ENCODE measurements around the gene PSMB1. TPM values are rescaled to one million over a fixed set of nuclear protein-coding genes. Genes with fewer than 3 reads are reported as not detected.
"Not testable (repeated sequence)": the region's sequence is repeated elsewhere in the genome, so short reads cannot be mapped to it uniquely, and the experiment has no call there.

PSMB1 gene
- total and polyA plus RNA-seq, 2 donors (not counting 1 experiment from before 2014, with no cell fraction given) = 94.3 to 134 TPM

- Histone ChIP-seq H3K27ac (ENCODE audit: low read length in 2 of 2) (no peak overlapping the region), H4K20me1 (ENCODE audit: control insufficient read depth, insufficient read depth, low read length, poor library complexity, severe bottlenecking) (no peaks in the 10 kb centered on the region), H2AFZ (ENCODE audit: insufficient read depth, low read depth, low read length, poor library complexity, severe bottlenecking) (no peak overlapping the region), H3K4me2 (replicated peaks; ENCODE audit: low read depth, low read length, poor library complexity, severe bottlenecking) (no peak overlapping the region), H3K9ac (ENCODE audit: low read length) (no peak overlapping the region), H3K27me3 (replicated peaks in 1 of 4; ENCODE audit: control extremely low read depth in 1 of 4, control insufficient read depth in 3 of 4, insufficient read depth in 4 of 4, low read length in 3 of 4) (peaks cover 0 to 3% (median 0%) of the 10 kb centered on the region in 4 experiments), H3K36me3 (replicated peaks in 1 of 2; ENCODE audit: control extremely low read depth in 1 of 2, control insufficient read depth in 1 of 2, extremely low read depth in 1 of 2, insufficient read depth in 2 of 2, low read length in 1 of 2) (no peaks in the 10 kb centered on the region), H3K9me3 (ENCODE audit: control extremely low read depth in 1 of 3, control insufficient read depth in 2 of 3, insufficient read depth in 1 of 3, low read length in 2 of 3) (no peaks in the 10 kb centered on the region), H3K4me3 (ENCODE audit: control extremely low read depth in 1 of 5, extremely low read depth in 1 of 5, insufficient read depth in 1 of 5, low read depth in 2 of 5, low read length in 4 of 5) (no peak overlapping the region), H3K4me1 (ENCODE audit: control insufficient read depth in 2 of 2, insufficient read depth in 2 of 2, low read length in 2 of 2) (no peaks in the 10 kb centered on the region), H3K79me2 (ENCODE audit: control insufficient read depth, insufficient read depth, low read length) (no peaks in the 10 kb centered on the region)
- ChIA-PET POLR2A (no interaction called here), CTCF (interaction anchor here (4.2 kb wide), 1 partner anchor 8 kb away, joined by 16 read pairs; no protein-coding TSS in a partner anchor)
- no peak for TF ChIP-seq EZH2 (IDR thresholded peaks at IDR 0.05; ENCODE audit: borderline replicate concordance, insufficient read depth, low read depth, low read length, poor library complexity, severe bottlenecking)
- TF ChIP-seq, protein P1, sequence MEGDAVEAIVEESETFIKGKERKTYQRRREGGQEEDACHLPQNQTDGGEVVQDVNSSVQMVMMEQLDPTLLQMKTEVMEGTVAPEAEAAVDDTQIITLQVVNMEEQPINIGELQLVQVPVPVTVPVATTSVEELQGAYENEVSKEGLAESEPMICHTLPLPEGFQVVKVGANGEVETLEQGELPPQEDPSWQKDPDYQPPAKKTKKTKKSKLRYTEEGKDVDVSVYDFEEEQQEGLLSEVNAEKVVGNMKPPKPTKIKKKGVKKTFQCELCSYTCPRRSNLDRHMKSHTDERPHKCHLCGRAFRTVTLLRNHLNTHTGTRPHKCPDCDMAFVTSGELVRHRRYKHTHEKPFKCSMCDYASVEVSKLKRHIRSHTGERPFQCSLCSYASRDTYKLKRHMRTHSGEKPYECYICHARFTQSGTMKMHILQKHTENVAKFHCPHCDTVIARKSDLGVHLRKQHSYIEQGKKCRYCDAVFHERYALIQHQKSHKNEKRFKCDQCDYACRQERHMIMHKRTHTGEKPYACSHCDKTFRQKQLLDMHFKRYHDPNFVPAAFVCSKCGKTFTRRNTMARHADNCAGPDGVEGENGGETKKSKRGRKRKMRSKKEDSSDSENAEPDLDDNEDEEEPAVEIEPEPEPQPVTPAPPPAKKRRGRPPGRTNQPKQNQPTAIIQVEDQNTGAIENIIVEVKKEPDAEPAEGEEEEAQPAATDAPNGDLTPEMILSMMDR (IDR thresholded peaks at IDR 0.05) = no peak
- 100% methylated on average over 2 of the region's 3 CpGs for WGBS (ENCODE audit: insufficient coverage)
- intact Hi-C loops (cut with micrococcal nuclease) = no loop called here
- Mint-ChIP-seq H3K4me3 (no peak overlapping the region), H3K9me3 (ENCODE audit: insufficient read depth) (no peaks in the 10 kb centered on the region), H3K4me1 (no peaks in the 10 kb centered on the region), H3K27me3 (peaks cover 22% of the 10 kb centered on the region), H3K27ac (no peak overlapping the region)
- DNase-seq = no peak
- no peak for ATAC-seq (ENCODE audit: low read depth)
Measured at GRCh38 chr6:170509723-170510018, 43.4 kb downstream of the PSMB1 start.

GRCh38 chr6:170508892-170509722, 44.0 kb downstream of the PSMB1 start:
- H3K27ac ChIP-seq (ENCODE audit: low read length in 2 of 2); DNase-seq; H3K4me3 Mint-ChIP-seq; H3K9ac ChIP-seq (ENCODE audit: low read length); intact Hi-C loops (cut with micrococcal nuclease); H3K27ac Mint-ChIP-seq; H3K4me2 ChIP-seq (replicated peaks; ENCODE audit: low read depth, low read length, poor library complexity, severe bottlenecking); H3K4me3 ChIP-seq (ENCODE audit: control extremely low read depth in 1 of 5, extremely low read depth in 1 of 5, insufficient read depth in 1 of 5, low read depth in 2 of 5, low read length in 4 of 5); H3K36me3 ChIP-seq (replicated peaks in 1 of 2; ENCODE audit: control extremely low read depth in 1 of 2, control insufficient read depth in 1 of 2, extremely low read depth in 1 of 2, insufficient read depth in 2 of 2, low read length in 1 of 2); H3K9me3 Mint-ChIP-seq (ENCODE audit: insufficient read depth); H3K9me3 ChIP-seq (ENCODE audit: control extremely low read depth in 1 of 3, control insufficient read depth in 2 of 3, insufficient read depth in 1 of 3, low read length in 2 of 3); H3K4me1 ChIP-seq (ENCODE audit: control insufficient read depth in 2 of 2, insufficient read depth in 2 of 2, low read length in 2 of 2); H3K4me1 Mint-ChIP-seq; H4K20me1 ChIP-seq (ENCODE audit: control insufficient read depth, insufficient read depth, low read length, poor library complexity, severe bottlenecking); H2AFZ ChIP-seq (ENCODE audit: insufficient read depth, low read depth, low read length, poor library complexity, severe bottlenecking); H3K79me2 ChIP-seq (ENCODE audit: control insufficient read depth, insufficient read depth, low read length); POLR2A ChIA-PET; H3K27me3 ChIP-seq (replicated peaks in 1 of 4; ENCODE audit: control extremely low read depth in 1 of 4, control insufficient read depth in 3 of 4, insufficient read depth in 4 of 4, low read length in 3 of 4); ATAC-seq (ENCODE audit: low read depth): not testable (repeated sequence)
- H3K27me3 Mint-ChIP-seq = peaks cover 22% of the 10 kb centered on the region
- 100% methylated on average over 1 of the region's 5 CpGs for WGBS (ENCODE audit: insufficient coverage)
- CTCF ChIA-PET = interaction anchor here (0.7 to 4.2 kb wide), 2 partner anchors 8 to 177 kb away, joined by 3 to 16 read pairs; no protein-coding TSS in a partner anchor

- H3K27ac Mint-ChIP-seq; H4K20me1 ChIP-seq (ENCODE audit: control insufficient read depth, insufficient read depth, low read length, poor library complexity, severe bottlenecking); H3K9me3 Mint-ChIP-seq (ENCODE audit: insufficient read depth); intact Hi-C loops (cut with micrococcal nuclease); H3K4me1 Mint-ChIP-seq; H3K9me3 ChIP-seq (ENCODE audit: control extremely low read depth in 1 of 3, control insufficient read depth in 2 of 3, insufficient read depth in 1 of 3, low read length in 2 of 3); H3K4me3 Mint-ChIP-seq; H3K4me3 ChIP-seq (ENCODE audit: control extremely low read depth in 1 of 5, extremely low read depth in 1 of 5, insufficient read depth in 1 of 5, low read depth in 2 of 5, low read length in 4 of 5); DNase-seq; H3K79me2 ChIP-seq (ENCODE audit: control insufficient read depth, insufficient read depth, low read length); H3K4me2 ChIP-seq (replicated peaks; ENCODE audit: low read depth, low read length, poor library complexity, severe bottlenecking); H3K9ac ChIP-seq (ENCODE audit: low read length); ATAC-seq (ENCODE audit: low read depth); H2AFZ ChIP-seq (ENCODE audit: insufficient read depth, low read depth, low read length, poor library complexity, severe bottlenecking); H3K27me3 ChIP-seq (replicated peaks in 1 of 4; ENCODE audit: control extremely low read depth in 1 of 4, control insufficient read depth in 3 of 4, insufficient read depth in 4 of 4, low read length in 3 of 4); H3K36me3 ChIP-seq (replicated peaks in 1 of 2; ENCODE audit: control extremely low read depth in 1 of 2, control insufficient read depth in 1 of 2, extremely low read depth in 1 of 2, insufficient read depth in 2 of 2, low read length in 1 of 2); H3K27ac ChIP-seq (ENCODE audit: low read length in 2 of 2); H3K4me1 ChIP-seq (ENCODE audit: control insufficient read depth in 2 of 2, insufficient read depth in 2 of 2, low read length in 2 of 2); POLR2A ChIA-PET: not testable (repeated sequence)
- CTCF ChIA-PET = interaction anchor here (4.2 kb wide), 1 partner anchor 9 kb away, joined by 16 read pairs; no protein-coding TSS in a partner anchor
- H3K27me3 Mint-ChIP-seq = peaks cover 25% of the 10 kb centered on the region
- WGBS (ENCODE audit: insufficient coverage) = no CpG with 5 or more reads among the region's 1 CpG
Measured at GRCh38 chr6:170508275-170508674, 44.8 kb downstream of the PSMB1 start.
